Liver (tissue), 2 donors: ENCODE results near the gene JDP2.

Experiments
- MAX ChIP-seq: IDR thresholded peaks from 2 replicates; pipeline ENCODE4 v1.6.1; 2016; ENCODE audit warnings: antibody characterized with exemption
- RAD21 ChIP-seq, 2 donors: IDR thresholded peaks; 2 replicates each; pipeline ENCODE4 v1.6.1; 2016; ENCODE audit warnings: antibody characterized with exemption in 2 of 2, mild to moderate bottlenecking in 2 of 2
- donor health status: healthy.

- TF ChIP-seq MAX (no peak), RAD21 (IDR thresholded peaks at IDR 0.05) (no peak)
Measured at GRCh38 chr14:75497191-75497590, 69.4 kb downstream of the JDP2 start.
